GM12878 (cell line): Measurements from ENCODE around the gene BEX5. TPM values are rescaled to one million over a fixed set of nuclear protein-coding genes. Genes with fewer than 3 reads are reported as not detected.

ENCODE experiments used
- ATAC-seq: fragments of 200-7000 bp; cut with Tn5 transposase; 3 replicates; pipeline ENCODE4 v1.9.1; 2020; ENCODE audit warnings: mild to moderate bottlenecking, moderate library complexity
- BruUV-seq: library from RNA; stranded (reverse); fragments of 400-500 nt; replicated peaks from 2 replicates; lab custom pipeline; 2021; lab: Mats Ljungman, UMichigan
- CTCF ChIA-PET: fragments of 300-600 bp; sonication (Branson Sonifier 250); formaldehyde crosslinking; extraction: SDS; loops from one replicate; lab custom pipeline; 2021; ENCODE audit warnings: inconsistent platforms; lab: Yijun Ruan, JAX
- POLR2A ChIA-PET: fragments of 350-600 bp; formaldehyde crosslinking; extraction: SDS; loops from one replicate; lab custom pipeline; 2021; ENCODE audit warnings: inconsistent platforms; lab: Charles Lee
- RAD21 ChIA-PET: fragments of 300-600 bp; sonication (Branson Sonifier 250); formaldehyde crosslinking; loops from one replicate; lab custom pipeline; 2023; ENCODE audit warnings: antibody characterized with exemption; ENCODE audit not compliant: unreplicated experiment; lab: Charles Lee
- SMC1A ChIA-PET: fragments of 300-600 bp; sonication (Branson Sonifier 250); formaldehyde crosslinking; loops from one replicate; lab custom pipeline; 2023; ENCODE audit not compliant: unreplicated experiment, uncharacterized antibody; lab: Charles Lee
- DNase-seq: peaks from one replicate; pipeline ENCODE4 v3.0.0-alpha.2; 2011; ENCODE audit warnings: low read depth, low spot score
- FAIRE-seq: peaks from 3 replicates; lab custom pipeline; 2011; peaks lifted over from hg19 to GRCh38; lab: Jason Lieb, UNC
- H2AFZ ChIP-seq: 2 replicates; pipeline ENCODE4 v1.6.0; 2011; ENCODE audit warnings: low read depth, low read length, control low read depth; ENCODE audit not compliant: control insufficient read depth
- H3K27ac ChIP-seq: 2 replicates; pipeline ENCODE4 v1.5.1; 2011; ENCODE audit warnings: control low read depth; ENCODE audit not compliant: control insufficient read depth, insufficient read depth
- H3K27me3 ChIP-seq, 2 experiments: replicated peaks in 1 of 2; 2 replicates each; pipeline versions ENCODE4 v1.6.0 to v1.6.1; 2011; ENCODE audit warnings: low read length in 1 of 2; ENCODE audit not compliant: control insufficient read depth in 2 of 2, insufficient read depth in 2 of 2
- H3K36me3 ChIP-seq, 2 experiments: 2 replicates each; pipeline ENCODE4 v1.5.1; 2011; ENCODE audit warnings: low read length in 1 of 2; ENCODE audit not compliant: control insufficient read depth in 2 of 2, insufficient read depth in 2 of 2
- H3K4me1 ChIP-seq: 2 replicates; pipeline ENCODE4 v1.6.1; 2011; ENCODE audit warnings: mild to moderate bottlenecking, low read length, moderate library complexity, mixed read lengths; ENCODE audit not compliant: control insufficient read depth, insufficient read depth
- H3K4me2 ChIP-seq: 2 replicates; pipeline ENCODE4 v1.6.0; 2011; ENCODE audit warnings: control low read depth; ENCODE audit not compliant: control insufficient read depth, insufficient read depth
- H3K4me3 ChIP-seq: fragments of 200-600 bp; sonication (generic); 2 replicates; pipeline ENCODE4 v1.5.1; 2016
- H3K79me2 ChIP-seq: 2 replicates; pipeline ENCODE4 v1.6.0; 2011; ENCODE audit warnings: low read length; ENCODE audit not compliant: control insufficient read depth, insufficient read depth
- H3K9ac ChIP-seq: 2 replicates; pipeline ENCODE4 v1.8.0; 2011; ENCODE audit warnings: low read length, control low read depth, mixed read lengths; ENCODE audit not compliant: control insufficient read depth, insufficient read depth
- H3K9me3 ChIP-seq: replicated peaks from 3 replicates; pipeline ENCODE4 v1.5.1; 2011; ENCODE audit warnings: mild to moderate bottlenecking, low read length; ENCODE audit not compliant: control insufficient read depth, insufficient read depth
- H4K20me1 ChIP-seq: 2 replicates; pipeline ENCODE4 v1.6.0; 2011; ENCODE audit not compliant: control insufficient read depth, insufficient read depth
- CEBPB ChIP-seq, 2 experiments: fragments of 150-350 bp in 1 of 2; IDR thresholded peaks; 2 replicates each; pipeline ENCODE4 v1.6.1; 2012 to 2014; ENCODE audit warnings: low read depth in 2 of 2, low read length in 2 of 2, borderline replicate concordance in 1 of 2, inconsistent platforms in 1 of 2
- CEBPZ ChIP-seq: fragments of 150-350 bp; IDR thresholded peaks from 2 replicates; pipeline ENCODE4 v1.6.1; 2016; ENCODE audit warnings: low read depth, low read length
- E4F1 ChIP-seq: fragments of 450-650 bp; IDR thresholded peaks from 2 replicates; pipeline ENCODE4 v1.6.1; 2018; ENCODE audit warnings: borderline replicate concordance, mild to moderate bottlenecking; ENCODE audit not compliant: partially characterized antibody
- FOXK2 ChIP-seq: fragments of 450-650 bp; IDR thresholded peaks from 2 replicates; pipeline ENCODE4 v1.6.1; 2017; ENCODE audit warnings: mild to moderate bottlenecking, moderate library complexity
- POU2F2 ChIP-seq: IDR thresholded peaks from 3 replicates; pipeline ENCODE4 v1.6.1; 2011; ENCODE audit warnings: low read depth, mild to moderate bottlenecking, low read length, borderline replicate concordance
- ZBED1 ChIP-seq: IDR thresholded peaks from 2 replicates; pipeline ENCODE4 v1.6.1; 2016; ENCODE audit warnings: borderline replicate concordance
- ZBTB11 ChIP-seq: fragments of 450-650 bp; formaldehyde crosslinking; IDR thresholded peaks from 2 replicates; pipeline ENCODE4 v1.5.0; 2022; ENCODE audit warnings: mild to moderate bottlenecking, missing genetic modification characterization
- WGBS: methylation state at CpG from one replicate; pipeline ENCODE4 v1.1.6; 2016; ENCODE audit warnings: low lambda C conversion rate; ENCODE audit not compliant: insufficient replicate concordance, insufficient coverage; ENCODE audit errors: missing lambda C conversion rate; 5-methylcytosine and 5-hydroxymethylcytosine counted together
- in situ Hi-C: fragments of 300-500 bp; cut with MboI; formaldehyde crosslinking; loops from 9 replicates; pipeline ENCODE4 v1.14.3; 2018; ENCODE audit warnings: mixed read lengths
- intact Hi-C: fragments of 100-400 bp; cut with micrococcal nuclease; formaldehyde crosslinking; loops from one replicate; pipeline ENCODE4 v1.14.2; 2022; ENCODE audit not compliant: unreplicated experiment
- polyA plus RNA-seq, 11 experiments: library from polyadenylated mRNA; depleted of rRNA in 4 of 11; unstranded in 6 of 11; stranded (reverse) in 5 of 11; fragments of >200 nt; fragmentation: Nextera tagmentation in 4 of 11; fragmentation: Illumina TruSeq in 1 of 11; extraction: Ambion mirVana in 4 of 11; extraction: Trizol in 1 of 11; gene quantifications; 1 replicate in 1 of 11; 2 replicates in 10 of 11; pipeline versions ENCODE4 v1.2.1 to v1.2.3, GENCODE V29; 2011 to 2016; ENCODE audit warnings: inconsistent platforms in 2 of 11, missing spikeins in 2 of 11, low read depth in 1 of 11
- total RNA-seq, 4 experiments: library from RNA; depleted of rRNA in 3 of 4; stranded (reverse); fragments of >200 nt in 3 of 4; fragmentation: Illumina TruSeq in 1 of 4; extraction: Trizol in 1 of 4; gene quantifications; 2 replicates each; pipeline versions ENCODE4 v1.2.1 to v1.2.3, GENCODE V29; 2013 to 2021

BEX5 gene
- total and polyA plus RNA-seq, 10 of the 15 experiments (the other 5 are each of a cell fraction or from before 2014, with no cell fraction given): 0.11 to 0.79 (median 0.46) TPM; not detected in 4

GRCh38 chrX:102126863-102127262 lies 28.9 kb downstream of the BEX5 start:
- FAIRE-seq (no peak), ATAC-seq (no peak), DNase-seq (no peak)
- CTCF ChIA-PET: interaction anchor here (0.7 kb wide), 1 partner anchor 11 kb away, joined by 3 read pairs; no protein-coding TSS in a partner anchor
- no peak overlapping the region for H3K4me3 ChIP-seq
- no peaks in the 10 kb centered on the region for H3K9me3 ChIP-seq
- H3K27ac ChIP-seq: no peak overlapping the region
- H3K27me3 ChIP-seq: no peaks in the 10 kb centered on the region
- H3K36me3 ChIP-seq: no peaks in the 10 kb centered on the region
- no peak overlapping the region for H3K9ac ChIP-seq
- no peaks in the 10 kb centered on the region for H4K20me1 ChIP-seq
- RAD21 ChIA-PET: no interaction called here
- no peaks in the 10 kb centered on the region for H3K4me1 ChIP-seq
- SMC1A ChIA-PET: no interaction called here
- H2AFZ ChIP-seq: no peak overlapping the region
- 22% methylated on average over 8 of the region's 8 CpGs for WGBS
- TF ChIP-seq CEBPZ (no peak), ZBED1 (no peak), FOXK2 (no peak), E4F1 (no peak), CEBPB (IDR thresholded peaks at IDR 0.05; ENCODE audit: borderline replicate concordance in 1 of 2, low read depth in 2 of 2, low read length in 2 of 2) (no peak), ZBTB11 (CRISPR knock-in tag) (no peak), POU2F2 (no peak)
- H3K4me2 ChIP-seq: no peak overlapping the region
- in situ Hi-C loops: loop anchor here (25.0 kb wide), 2 partner anchors 735 to 1060 kb away; no protein-coding TSS in a partner anchor
- no peaks in the 10 kb centered on the region for H3K79me2 ChIP-seq
- BruUV-seq: no TSS peak
- POLR2A ChIA-PET: no interaction called here
- intact Hi-C loops: no loop called here
